A549 (cell line): ENCODE data around the gene CACNA1C. TPM values are rescaled to one million over a fixed set of nuclear protein-coding genes. Genes with fewer than 3 reads are reported as not detected.

Experiments used
- ATAC-seq, 2 experiments: fragments of 200-7000 bp in 1 of 2; fragments of >200 bp in 1 of 2; cut with Nextera tagmentation in 1 of 2; cut with Tn5 transposase in 1 of 2; 3 replicates each; pipeline versions ENCODE4 v1.8.0 to v1.9.1; 2018 to 2020; ENCODE audit warnings: mild to moderate bottlenecking in 1 of 2, moderate library complexity in 1 of 2
- CTCF ChIA-PET: fragments of 300-600 bp; sonication (Branson Sonifier 250); formaldehyde crosslinking; extraction: SDS; loops from one replicate; lab custom pipeline; 2021; ENCODE audit warnings: antibody characterized with exemption, inconsistent platforms; lab: Yijun Ruan, JAX
- POLR2A ChIA-PET: fragments of 350-600 bp; formaldehyde crosslinking; extraction: SDS; loops from one replicate; lab custom pipeline; 2021; ENCODE audit warnings: antibody characterized with exemption, inconsistent platforms; lab: Yijun Ruan, JAX
- DNase-seq, 2 experiments: peaks; one replicate each; pipeline versions ENCODE4 v3.0.0 to v3.0.0-alpha.2; 2011 to 2016; ENCODE audit warnings: low read depth in 1 of 2, low spot score in 1 of 2
- FAIRE-seq: peaks from 2 replicates; lab custom pipeline; 2011; peaks lifted over from hg19 to GRCh38; lab: Jason Lieb, UNC
- H3K27ac ChIP-seq, 2 experiments: fragments of >200 bp; sonication (Bioruptor Twin); formaldehyde crosslinking; 3 replicates each; pipeline ENCODE4 v1.5.1; 2016 to 2017
- H3K4me1 ChIP-seq: fragments of >200 bp; sonication (Bioruptor Twin); formaldehyde crosslinking; 3 replicates; pipeline ENCODE4 v1.6.1; 2016
- H3K4me2 ChIP-seq: fragments of >200 bp; sonication (Bioruptor Twin); formaldehyde crosslinking; 3 replicates; pipeline ENCODE4 v1.6.1; 2016
- H3K4me3 ChIP-seq: fragments of >200 bp; sonication (Bioruptor Twin); formaldehyde crosslinking; 3 replicates; pipeline ENCODE4 v1.5.1; 2016
- H3K9me3 ChIP-seq: fragments of >200 bp; sonication (Bioruptor Twin); formaldehyde crosslinking; 3 replicates; pipeline ENCODE4 v1.6.1; 2016
- CBX2 ChIP-seq: fragments of 200-600 bp; sonication (generic); IDR thresholded peaks from 2 replicates; pipeline ENCODE4 v1.6.1; 2016; ENCODE audit warnings: low read depth, mild to moderate bottlenecking, borderline replicate concordance
- EHF ChIP-seq: fragments of 250-450 bp; sonication (Bioruptor Pico); IDR thresholded peaks from 2 replicates; pipeline ENCODE4 v1.5.0; 2020; ENCODE audit warnings: mild to moderate bottlenecking
- EP300 ChIP-seq, 2 experiments: fragments of >200 bp; sonication (Bioruptor Twin); formaldehyde crosslinking; IDR thresholded peaks; 2 replicates in 1 of 2; 3 replicates in 1 of 2; pipeline ENCODE4 v1.6.1; 2016 to 2017
- ESRRA ChIP-seq: fragments of 150-350 bp; IDR thresholded peaks from 2 replicates; pipeline ENCODE4 v1.6.1; 2014; ENCODE audit warnings: mild to moderate bottlenecking, low read length, borderline replicate concordance
- FOSL2 ChIP-seq, 2 experiments: fragments of 450-650 bp in 1 of 2; fragments of >200 bp in 1 of 2; sonication (Bioruptor Twin) in 1 of 2; formaldehyde crosslinking; IDR thresholded peaks; 2 replicates each; pipeline versions ENCODE4 v1.5.0 to v1.6.1; 2016 to 2020; ENCODE audit warnings: mild to moderate bottlenecking in 1 of 2, moderate library complexity in 1 of 2
- FOXS1 ChIP-seq: fragments of 250-450 bp; sonication (Bioruptor Pico); IDR thresholded peaks from 2 replicates; pipeline ENCODE4 v1.5.0; 2020; ENCODE audit warnings: mild to moderate bottlenecking, moderate library complexity
- HDAC2 ChIP-seq: fragments of 200-600 bp; sonication (generic); IDR thresholded peaks from 2 replicates; pipeline ENCODE4 v1.6.1; 2016
- HEYL ChIP-seq: fragments of 250-450 bp; sonication (Bioruptor Pico); IDR thresholded peaks from 2 replicates; pipeline ENCODE4 v1.8.0; 2021; ENCODE audit warnings: mild to moderate bottlenecking, moderate library complexity
- HOXA7 ChIP-seq: fragments of 250-450 bp; sonication (Bioruptor Pico); IDR thresholded peaks from 2 replicates; pipeline ENCODE4 v1.5.0; 2020; ENCODE audit warnings: mild to moderate bottlenecking, moderate library complexity
- HOXB5 ChIP-seq: fragments of 250-450 bp; sonication (Bioruptor Pico); IDR thresholded peaks from 2 replicates; pipeline ENCODE4 v1.5.0; 2020; ENCODE audit warnings: mild to moderate bottlenecking, moderate library complexity
- JUN ChIP-seq, 2 experiments: fragments of >200 bp; sonication (Bioruptor Twin); formaldehyde crosslinking; IDR thresholded peaks; 2 replicates in 1 of 2; 3 replicates in 1 of 2; pipeline ENCODE4 v1.6.1; 2016 to 2017
- JUNB ChIP-seq: fragments of >200 bp; sonication (Bioruptor Twin); formaldehyde crosslinking; IDR thresholded peaks from 2 replicates; pipeline ENCODE4 v1.6.1; 2016
- KDM1A ChIP-seq: fragments of 200-600 bp; sonication (generic); IDR thresholded peaks from 2 replicates; pipeline ENCODE4 v1.6.1; 2016; ENCODE audit warnings: low read depth, mild to moderate bottlenecking
- KDM5A ChIP-seq: fragments of 200-600 bp; sonication (generic); IDR thresholded peaks from 2 replicates; pipeline ENCODE4 v1.6.1; 2016; ENCODE audit warnings: antibody characterized with exemption, mild to moderate bottlenecking
- MAX ChIP-seq: IDR thresholded peaks from 2 replicates; pipeline ENCODE4 v1.6.1; 2012
- NFE2L2 ChIP-seq: fragments of 150-350 bp; conservative IDR thresholded peaks from 2 replicates; pipeline ENCODE4 v1.6.1; 2014; ENCODE audit warnings: low read length
- NR3C1 ChIP-seq: fragments of >200 bp; sonication (Bioruptor Twin); formaldehyde crosslinking; IDR thresholded peaks from 3 replicates; pipeline ENCODE4 v1.6.1; 2017
- PBX3 ChIP-seq: IDR thresholded peaks from 2 replicates; pipeline ENCODE4 v1.6.1; 2012
- PHF8 ChIP-seq: fragments of 200-600 bp; sonication (generic); IDR thresholded peaks from 2 replicates; pipeline ENCODE4 v1.6.1; 2016; ENCODE audit warnings: low read depth, mild to moderate bottlenecking, antibody characterized with exemption, moderate library complexity, borderline replicate concordance
- POLR2A ChIP-seq: IDR thresholded peaks from 2 replicates; pipeline ENCODE4 v1.6.1; 2012; ENCODE audit warnings: mild to moderate bottlenecking, low read length
- RAD21 ChIP-seq, 2 experiments: fragments of >200 bp in 1 of 2; sonication (Bioruptor Twin) in 1 of 2; formaldehyde crosslinking in 1 of 2; IDR thresholded peaks in 1 of 2; conservative IDR thresholded peaks in 1 of 2; 2 replicates in 1 of 2; 3 replicates in 1 of 2; pipeline ENCODE4 v1.6.1; 2012 to 2018; ENCODE audit warnings: inconsistent platforms in 1 of 2
- REST ChIP-seq: fragments of 200-600 bp; sonication (generic); IDR thresholded peaks from 2 replicates; pipeline ENCODE4 v1.6.1; 2016; ENCODE audit warnings: antibody characterized with exemption, mild to moderate bottlenecking, moderate library complexity
- RFX5 ChIP-seq: fragments of 450-650 bp; IDR thresholded peaks from 2 replicates; pipeline ENCODE4 v1.7.1; 2014; ENCODE audit warnings: antibody characterized with exemption, mild to moderate bottlenecking, moderate library complexity
- SMC3 ChIP-seq: fragments of >200 bp; sonication (Bioruptor Twin); formaldehyde crosslinking; IDR thresholded peaks from 3 replicates; pipeline ENCODE4 v1.6.1; 2018; ENCODE audit warnings: inconsistent platforms
- TP53 ChIP-seq: fragments of 250-450 bp; sonication (Bioruptor Pico); IDR thresholded peaks from 2 replicates; pipeline ENCODE4 v1.5.0; 2021; ENCODE audit warnings: mild to moderate bottlenecking, moderate library complexity
- USF2 ChIP-seq: fragments of 450-650 bp; IDR thresholded peaks from 2 replicates; pipeline ENCODE4 v1.6.1; 2014; ENCODE audit warnings: antibody characterized with exemption
- ZFP36 ChIP-seq: fragments of 450-650 bp; IDR thresholded peaks from 2 replicates; pipeline ENCODE4 v1.6.1; 2014; ENCODE audit warnings: borderline replicate concordance; ENCODE audit not compliant: partially characterized antibody
- WGBS: methylation state at CpG from one replicate; pipeline ENCODE4 v1.1.6; 2017; ENCODE audit errors: missing lambda C conversion rate; 5-methylcytosine and 5-hydroxymethylcytosine counted together
- polyA plus RNA-seq, 4 experiments: library from polyadenylated mRNA; depleted of rRNA in 3 of 4; stranded (reverse); fragments of >200 nt; fragmentation: RNase III in 1 of 4; extraction: RNeasy Plus Mini Kit Qiagen cat#74134 plus additional on column Dnase treatment in 1 of 4; gene quantifications; 2 replicates in 3 of 4; 3 replicates in 1 of 4; pipeline ENCODE4 v1.2.3, GENCODE V29; 2011 to 2017
- TF ChIP-seq, protein P1 (sequence below): fragments of >200 bp; sonication (Bioruptor Twin); formaldehyde crosslinking; IDR thresholded peaks from 3 replicates; pipeline ENCODE4 v1.5.1; 2016

Gene CACNA1C
- polyA plus RNA-seq, 2 of the 4 experiments (the other 2 are of a cell fraction) = not detected

- TF ChIP-seq ZFP36 (no peak), REST (no peak), RFX5 (no peak), CBX2 (no peak), EHF (no peak), TP53 (CRISPR knock-in tag) (no peak), HOXB5 (CRISPR knock-in tag) (no peak), FOSL2 (IDR thresholded peaks at IDR 0.05) (no peak), FOSL2 (CRISPR knock-in tag; IDR thresholded peaks at IDR 0.05) (no peak), NFE2L2 (no peak), HDAC2 (no peak)
- TF ChIP-seq, all 56 proteins: peak for 0
Measured at GRCh38 chr12:2457933-2458414, 405.2 kb downstream of the CACNA1C start (continued).

GRCh38 chr12:2460051-2460670 lies 407.4 kb downstream of the CACNA1C start:
- WGBS = 12% methylated on average over 10 of the region's 10 CpGs
- POLR2A ChIA-PET = no interaction called here

DNA sequence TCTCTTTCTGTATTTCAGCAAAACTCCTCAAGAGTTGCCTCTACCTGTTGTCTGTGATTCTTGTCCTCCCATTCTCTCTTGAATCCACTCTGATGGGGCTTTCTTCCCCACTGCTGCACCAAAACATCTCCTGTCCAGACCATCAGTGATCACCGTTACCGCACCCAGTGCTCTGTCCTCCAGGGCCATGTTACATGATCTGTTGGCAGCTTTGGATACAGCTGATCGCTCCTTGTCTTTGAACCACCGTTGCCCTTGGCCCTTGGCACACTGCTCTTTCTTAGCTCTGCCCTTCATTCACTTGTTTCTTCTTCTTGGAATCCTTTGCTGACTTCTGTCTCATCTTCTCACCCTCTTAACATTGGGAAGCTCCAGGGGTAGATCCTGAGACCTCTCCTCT lies 408.3 kb downstream of the CACNA1C start:
- ATAC-seq = no peak
- no peak overlapping the region for H3K27ac ChIP-seq
- no peak overlapping the region for H3K4me3 ChIP-seq
- 14% methylated on average over 4 of the region's 4 CpGs for WGBS
- POLR2A ChIA-PET = no interaction called here
- DNase-seq = no peak
- no peak for FAIRE-seq
- no peak overlapping the region for H3K4me2 ChIP-seq
- no peaks in the 10 kb centered on the region for H3K9me3 ChIP-seq
- CTCF ChIA-PET = interaction anchor here (1.5 to 1.6 kb wide), 3 partner anchors 9 to 122 kb away, joined by 4 read pairs; no protein-coding TSS in a partner anchor
- no peaks in the 10 kb centered on the region for H3K4me1 ChIP-seq
- no peak for TF ChIP-seq USF2
- no peak for TF ChIP-seq FOXS1 (CRISPR knock-in tag)
- TF ChIP-seq FOSL2 (IDR thresholded peaks at IDR 0.05) = no peak
- no peak for TF ChIP-seq FOSL2 (CRISPR knock-in tag; IDR thresholded peaks at IDR 0.05)
- TF ChIP-seq, protein P1, sequence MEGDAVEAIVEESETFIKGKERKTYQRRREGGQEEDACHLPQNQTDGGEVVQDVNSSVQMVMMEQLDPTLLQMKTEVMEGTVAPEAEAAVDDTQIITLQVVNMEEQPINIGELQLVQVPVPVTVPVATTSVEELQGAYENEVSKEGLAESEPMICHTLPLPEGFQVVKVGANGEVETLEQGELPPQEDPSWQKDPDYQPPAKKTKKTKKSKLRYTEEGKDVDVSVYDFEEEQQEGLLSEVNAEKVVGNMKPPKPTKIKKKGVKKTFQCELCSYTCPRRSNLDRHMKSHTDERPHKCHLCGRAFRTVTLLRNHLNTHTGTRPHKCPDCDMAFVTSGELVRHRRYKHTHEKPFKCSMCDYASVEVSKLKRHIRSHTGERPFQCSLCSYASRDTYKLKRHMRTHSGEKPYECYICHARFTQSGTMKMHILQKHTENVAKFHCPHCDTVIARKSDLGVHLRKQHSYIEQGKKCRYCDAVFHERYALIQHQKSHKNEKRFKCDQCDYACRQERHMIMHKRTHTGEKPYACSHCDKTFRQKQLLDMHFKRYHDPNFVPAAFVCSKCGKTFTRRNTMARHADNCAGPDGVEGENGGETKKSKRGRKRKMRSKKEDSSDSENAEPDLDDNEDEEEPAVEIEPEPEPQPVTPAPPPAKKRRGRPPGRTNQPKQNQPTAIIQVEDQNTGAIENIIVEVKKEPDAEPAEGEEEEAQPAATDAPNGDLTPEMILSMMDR = no peak
- no peak for TF ChIP-seq JUN (IDR thresholded peaks at IDR 0.05)
- TF ChIP-seq HOXB5 (CRISPR knock-in tag) = no peak
- no peak for TF ChIP-seq HDAC2
- no peak for TF ChIP-seq JUNB
- no peak for TF ChIP-seq PBX3
- no peak for TF ChIP-seq EP300 (IDR thresholded peaks at IDR 0.05)
- no peak for TF ChIP-seq MAX

More at GRCh38 chr12:2460051-2460670, 407.4 kb downstream of the CACNA1C start:
- no peak overlapping the region for H3K4me3 ChIP-seq
- TF ChIP-seq KDM5A = no peak
- no peak for TF ChIP-seq PHF8
- TF ChIP-seq NR3C1 = no peak
- TF ChIP-seq HOXA7 (CRISPR knock-in tag) = no peak
- TF ChIP-seq HEYL = no peak
- no peak for TF ChIP-seq RAD21 (conservative IDR thresholded peaks at IDR 0.05 in 1 of 2, IDR thresholded peaks at IDR 0.05 in 1 of 2)
- no peak for TF ChIP-seq KDM1A
- no peak for TF ChIP-seq TP53 (CRISPR knock-in tag)
- no peak for TF ChIP-seq ESRRA
- TF ChIP-seq JUN (IDR thresholded peaks at IDR 0.05) = no peak
- TF ChIP-seq POLR2A = no peak
- TF ChIP-seq FOSL2 (IDR thresholded peaks at IDR 0.05) = no peak
- TF ChIP-seq FOSL2 (CRISPR knock-in tag; IDR thresholded peaks at IDR 0.05) = no peak
- TF ChIP-seq, protein P1 = no peak
- TF ChIP-seq SMC3 = no peak
- TF ChIP-seq EP300 (IDR thresholded peaks at IDR 0.05) = no peak
- TF ChIP-seq EHF = no peak
- H3K27ac ChIP-seq = no peak overlapping the region
- H3K4me2 ChIP-seq = no peak overlapping the region
- ATAC-seq (no peak), DNase-seq (no peak), FAIRE-seq (no peak)
- H3K9me3 ChIP-seq = no peaks in the 10 kb centered on the region
- H3K4me1 ChIP-seq = no peaks in the 10 kb centered on the region
- CTCF ChIA-PET = interaction anchor here (1.5 kb wide), 2 partner anchors 10 to 123 kb away, joined by 4 read pairs; no protein-coding TSS in a partner anchor
